GM12873 (cell line): ENCODE measurements around the gene SSBP2.

Experiments used
- CTCF ChIP-seq: IDR thresholded peaks from 2 replicates; pipeline ENCODE4 v1.5.1; 2012; ENCODE audit warnings: low read depth, mild to moderate bottlenecking, moderate library complexity, low read length, control low read depth; ENCODE audit not compliant: insufficient read depth; ENCODE audit errors: missing control alignments

Gene SSBP2

GRCh38 chr5:81786991-81787390, 36.1 kb upstream of the SSBP2 start:
- TF ChIP-seq CTCF = no peak

- TF ChIP-seq CTCF = no peak
Measured at GRCh38 chr5:81786496-81786895, 35.6 kb upstream of the SSBP2 start.

- TF ChIP-seq CTCF = no peak
Measured at GRCh38 chr5:81785322-81785721, 34.4 kb upstream of the SSBP2 start.

- no peak for TF ChIP-seq CTCF
Measured at GRCh38 chr5:81783401-81783800, 32.5 kb upstream of the SSBP2 start.

- no peak for TF ChIP-seq CTCF
Measured at GRCh38 chr5:81782811-81783210, 31.9 kb upstream of the SSBP2 start.

GRCh38 chr5:81779916-81780266, 29.0 kb upstream of the SSBP2 start:
- TF ChIP-seq CTCF = no peak

GRCh38 chr5:81779125-81779915, 28.4 kb upstream of the SSBP2 start:
- no peak for TF ChIP-seq CTCF
